HG03575 (cell line): ENCODE results near the gene SRGAP1.
"Not testable (repeated sequence)": the region's sequence is repeated elsewhere in the genome, so short reads cannot be mapped to it uniquely, and the experiment has no call there.

ENCODE experiments used
- ATAC-seq: cut with Tn5 transposase; IDR thresholded peaks from one replicate; pipeline ENCODE4 v1.9.1; 2021; ENCODE audit not compliant: unreplicated experiment, insufficient number of reproducible peaks, low FRiP score; ENCODE audit errors: extremely low read depth

The SRGAP1 gene

DNA sequence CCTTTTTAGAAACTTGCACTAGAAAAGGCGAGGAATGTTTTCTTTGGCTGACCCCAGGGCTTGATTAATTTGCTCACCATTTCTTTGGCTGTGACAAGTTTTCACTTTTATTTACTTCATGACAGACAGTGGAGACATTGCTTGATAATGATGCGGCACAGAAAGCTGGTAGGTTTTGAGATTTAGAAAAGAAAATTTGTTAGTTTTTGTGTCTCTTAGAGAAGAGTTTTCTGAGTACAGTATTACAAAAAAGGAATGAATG, 18.4 kb downstream of the SRGAP1 start:
- ATAC-seq, result no peak

DNA sequence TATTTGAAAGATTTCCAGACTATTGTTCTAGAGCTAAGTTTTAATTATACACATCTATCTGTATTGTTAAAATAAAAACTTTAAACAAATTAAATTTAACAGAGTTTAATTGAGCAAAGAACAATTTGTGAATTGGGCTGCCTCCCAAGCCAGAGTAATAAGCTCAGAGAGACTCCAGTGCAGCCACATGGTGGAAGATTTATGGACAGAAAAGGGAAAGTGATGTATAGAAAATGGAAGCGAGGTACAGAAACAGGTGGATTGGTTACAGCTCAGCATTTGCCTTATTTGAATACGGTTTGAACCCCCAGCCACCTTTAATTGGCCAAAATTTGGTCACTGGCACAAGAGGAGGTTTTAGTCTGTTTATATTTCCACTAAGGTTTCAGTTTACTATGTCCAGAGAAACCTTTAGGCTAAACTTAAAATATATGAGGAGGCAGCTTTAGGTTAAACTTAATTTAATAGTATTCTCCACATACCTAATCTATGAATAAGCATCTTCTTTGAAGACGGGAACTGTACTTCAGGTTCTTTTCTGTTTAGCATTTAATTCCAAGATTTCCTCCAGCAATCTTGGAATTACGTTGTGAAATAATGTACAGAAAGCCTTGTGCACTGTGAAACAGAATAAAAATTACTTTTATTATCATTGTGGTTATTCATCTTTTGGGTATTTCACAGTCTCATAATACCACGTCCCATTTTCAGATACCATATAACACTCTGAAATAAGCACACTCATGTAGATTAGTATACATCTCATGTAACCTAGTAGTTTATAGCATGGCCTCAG, 19.4 kb downstream of the SRGAP1 start:
- no peak for ATAC-seq

DNA sequence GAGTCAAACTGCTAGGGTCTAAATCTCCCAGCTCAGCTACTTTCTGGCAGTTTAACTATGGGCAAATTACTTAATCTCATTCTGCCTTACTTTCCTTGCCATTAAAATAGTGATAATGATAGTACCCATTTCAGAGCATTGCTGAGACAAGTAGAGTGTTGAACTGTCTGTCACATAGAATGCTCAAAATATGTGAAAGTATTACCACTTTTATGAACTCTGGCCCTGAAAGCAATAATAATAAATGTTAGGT, 19.9 kb downstream of the SRGAP1 start:
- ATAC-seq, result no peak

DNA sequence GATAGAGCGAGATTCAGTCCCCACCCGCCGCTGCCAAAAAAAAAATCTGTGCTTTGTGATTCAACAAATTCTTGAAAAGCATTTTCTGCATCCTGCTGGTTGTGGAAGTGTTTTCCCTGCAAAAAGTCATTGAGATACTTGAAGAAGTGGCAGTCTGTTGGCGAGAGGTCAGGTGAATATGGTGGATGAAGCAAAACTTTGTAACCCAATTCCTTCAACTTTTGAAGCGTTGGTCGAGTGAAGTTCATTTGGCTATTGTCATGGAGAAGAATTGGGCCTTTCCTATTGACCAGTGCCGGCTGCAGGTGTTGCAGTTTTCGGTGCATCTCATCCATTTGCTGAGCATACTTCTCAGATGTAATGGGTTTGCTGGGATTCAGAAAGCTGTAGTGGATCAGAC, 20.9 kb downstream of the SRGAP1 start:
- ATAC-seq, result no peak

DNA sequence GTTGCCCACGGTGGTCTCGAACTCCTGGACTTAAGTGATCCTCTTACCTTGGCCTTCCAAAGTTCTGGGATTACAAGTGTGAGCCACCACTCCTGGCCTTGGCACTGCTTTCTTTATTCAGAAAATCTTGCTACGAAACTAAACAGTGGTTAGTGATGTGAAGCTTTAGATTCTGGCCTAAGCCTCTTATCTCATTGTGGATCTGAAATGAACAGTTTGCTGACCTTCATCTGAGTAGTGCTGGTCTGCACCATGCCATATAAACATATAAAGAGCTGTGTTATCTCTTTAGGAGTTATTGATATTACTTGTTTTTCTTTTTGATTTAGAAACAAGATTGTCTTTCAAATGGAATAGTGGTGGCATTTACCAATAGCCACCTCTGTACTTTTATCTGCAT, 22.6 kb downstream of the SRGAP1 start:
- no peak for ATAC-seq

DNA sequence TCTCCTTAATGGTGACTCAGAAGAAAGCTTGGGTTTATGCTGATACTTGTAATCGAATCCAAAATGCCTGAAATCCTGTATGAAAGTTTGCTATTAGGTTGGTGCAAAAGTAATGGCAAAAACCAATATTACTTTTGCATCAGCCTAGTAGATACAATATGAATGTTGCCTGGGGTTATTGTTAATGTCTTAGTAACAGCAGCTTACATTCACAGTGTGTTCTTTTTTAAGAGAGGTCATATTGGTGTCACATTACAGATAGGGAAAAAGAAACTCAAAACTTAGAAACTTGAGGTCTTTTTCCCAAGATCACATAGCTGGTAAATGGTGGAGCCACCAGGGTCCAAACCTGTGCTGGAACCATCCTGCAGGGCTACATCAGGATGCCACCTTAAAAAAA, 25.2 kb downstream of the SRGAP1 start:
- no peak for ATAC-seq

DNA sequence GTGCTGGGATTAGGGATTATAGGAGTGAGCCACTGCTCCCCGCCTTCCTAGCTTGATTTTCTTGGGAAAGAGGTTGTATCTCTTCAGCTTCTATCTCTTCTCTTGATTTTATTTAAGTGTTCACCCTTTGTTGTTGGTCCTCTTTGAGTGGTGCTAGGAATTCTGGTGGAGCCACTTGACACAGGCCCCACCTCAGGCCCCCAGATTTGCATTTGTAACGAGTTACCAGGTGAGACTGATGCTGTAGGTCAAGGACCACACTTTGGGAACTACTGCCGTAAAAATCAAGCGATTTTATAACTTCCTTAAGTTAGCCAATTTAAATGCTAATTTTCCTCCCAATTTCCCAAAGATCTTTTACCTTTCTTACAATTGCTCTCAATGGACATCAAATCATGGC, 26.3 kb downstream of the SRGAP1 start:
- no peak for ATAC-seq

DNA sequence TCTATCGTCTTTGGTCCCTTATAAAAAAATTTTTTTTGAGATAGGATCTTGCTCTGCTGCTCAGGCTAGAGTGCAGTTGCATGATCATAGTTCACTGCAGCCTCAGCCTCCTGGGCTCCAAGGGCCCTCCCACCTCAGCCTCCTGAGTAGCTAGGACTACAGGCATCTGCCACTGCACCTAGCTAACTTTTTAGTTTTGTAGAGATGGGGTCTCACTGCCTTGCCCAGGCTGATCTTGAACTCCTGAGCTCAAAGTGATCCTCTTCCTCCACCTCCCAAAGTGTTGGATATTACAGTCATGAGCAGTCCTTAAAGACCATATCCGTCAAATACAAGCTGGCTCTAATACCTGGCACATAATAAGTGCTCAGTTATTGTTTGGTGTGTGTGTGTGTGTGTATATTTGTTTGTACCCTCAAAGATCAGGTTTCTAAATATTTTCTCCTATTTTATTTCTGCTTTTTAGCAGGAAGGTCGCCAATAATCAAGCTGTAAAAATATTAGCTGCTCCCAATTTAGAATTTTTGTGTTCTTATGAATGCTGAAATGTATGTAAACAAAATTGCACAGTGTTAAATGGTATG, 30.5 kb downstream of the SRGAP1 start:
- ATAC-seq, result no peak

DNA sequence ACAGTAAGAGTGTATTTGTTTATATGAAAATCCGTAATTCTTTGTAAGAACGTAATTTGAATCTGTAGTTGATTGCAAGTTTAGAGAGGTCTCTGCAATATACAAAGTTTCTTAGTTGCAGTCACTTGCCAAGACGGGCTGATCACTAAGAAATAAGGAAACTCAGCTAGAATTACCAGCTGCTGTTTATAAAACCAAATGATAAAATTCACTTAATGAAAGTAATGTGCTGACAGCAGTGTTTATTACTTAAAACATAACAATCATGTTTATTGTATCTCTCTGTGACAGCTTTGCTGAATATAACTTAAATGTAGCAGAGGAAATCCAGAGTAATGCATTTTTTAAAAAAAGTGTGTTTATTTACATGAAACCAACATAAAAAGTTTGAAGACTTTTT, 31.2 kb downstream of the SRGAP1 start:
- no peak for ATAC-seq

DNA sequence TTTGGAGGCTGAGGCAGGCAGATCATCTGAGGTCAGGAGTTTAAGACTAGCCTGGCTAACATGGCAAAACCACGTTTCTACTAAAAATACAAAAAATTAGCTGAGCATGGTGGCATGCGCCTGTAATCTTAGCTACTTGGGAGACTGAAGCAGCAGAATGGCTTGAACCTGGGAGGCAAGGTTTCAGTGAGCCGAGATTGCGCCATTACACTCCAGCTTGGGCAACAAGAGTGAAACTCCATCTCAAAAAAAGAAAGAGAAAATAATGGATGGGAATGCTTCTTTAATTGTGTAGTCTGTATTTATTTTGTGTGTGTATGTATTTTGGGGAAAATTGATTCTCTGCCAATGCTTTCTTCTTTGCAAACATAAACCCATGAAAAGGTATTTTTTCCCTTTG, 32.5 kb downstream of the SRGAP1 start:
- ATAC-seq, result no peak

DNA sequence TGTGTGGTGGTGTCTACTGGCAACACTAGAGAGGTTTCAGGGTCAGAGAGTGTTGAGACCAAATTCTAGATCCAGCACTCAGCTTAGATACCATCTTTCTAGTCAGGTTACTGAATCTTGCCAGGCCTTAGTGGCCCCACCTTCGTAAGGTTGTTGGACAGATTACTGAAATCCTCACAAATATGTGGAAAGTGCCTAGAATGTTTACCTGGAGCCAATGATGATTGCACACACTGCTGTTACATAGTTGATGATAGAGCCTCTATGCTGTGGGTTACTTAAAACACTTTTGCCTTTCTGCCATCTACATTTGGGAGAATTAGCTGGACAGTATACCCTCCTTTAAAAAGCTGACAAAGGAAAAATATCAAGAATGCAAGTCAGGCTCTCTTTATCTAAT, 33.2 kb downstream of the SRGAP1 start:
- ATAC-seq, result no peak

DNA sequence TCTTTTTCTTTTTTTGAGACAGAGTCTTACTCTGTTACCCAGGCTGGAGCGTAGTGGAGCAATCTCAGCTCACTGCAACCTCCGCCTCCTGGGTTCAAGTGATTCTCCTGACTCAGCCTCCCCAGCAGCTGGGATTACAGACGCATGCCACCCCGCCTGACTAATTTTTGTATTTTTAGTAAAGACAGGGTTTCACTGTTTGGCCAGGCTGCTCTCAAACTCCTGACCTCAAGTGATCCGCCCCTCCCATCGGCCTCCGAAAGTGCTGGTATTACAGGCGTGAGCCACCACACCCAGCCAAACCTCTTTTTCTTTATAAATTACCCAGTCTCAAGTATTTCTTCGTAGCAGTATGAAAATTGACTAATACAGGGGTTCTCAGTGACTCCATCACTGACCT, 35.7 kb downstream of the SRGAP1 start:
- ATAC-seq, result not testable (repeated sequence)

DNA sequence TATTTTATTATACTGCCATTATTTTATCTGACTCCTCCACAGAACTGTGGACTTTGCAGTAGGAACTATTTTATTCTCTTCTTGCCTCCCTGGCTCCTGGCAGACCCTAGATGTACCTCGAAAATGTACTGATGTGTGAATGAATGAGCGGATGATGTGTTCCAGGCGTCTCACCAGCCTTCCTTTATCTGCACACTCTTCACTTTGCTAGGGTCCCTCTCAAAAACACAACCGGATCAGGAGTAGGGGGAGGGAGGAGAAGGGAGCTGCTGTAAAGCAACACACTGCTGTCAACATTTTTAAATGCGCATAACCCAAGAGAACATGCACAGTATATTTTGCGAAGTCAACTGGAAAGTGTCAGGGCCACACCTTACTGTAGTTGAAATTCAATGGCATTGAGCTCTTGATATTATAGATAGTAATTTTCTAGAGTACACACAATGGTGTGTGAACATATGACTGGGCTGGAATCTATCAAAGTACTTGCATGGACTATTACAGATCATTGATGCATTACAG, 36.3 kb downstream of the SRGAP1 start:
- no peak for ATAC-seq

DNA sequence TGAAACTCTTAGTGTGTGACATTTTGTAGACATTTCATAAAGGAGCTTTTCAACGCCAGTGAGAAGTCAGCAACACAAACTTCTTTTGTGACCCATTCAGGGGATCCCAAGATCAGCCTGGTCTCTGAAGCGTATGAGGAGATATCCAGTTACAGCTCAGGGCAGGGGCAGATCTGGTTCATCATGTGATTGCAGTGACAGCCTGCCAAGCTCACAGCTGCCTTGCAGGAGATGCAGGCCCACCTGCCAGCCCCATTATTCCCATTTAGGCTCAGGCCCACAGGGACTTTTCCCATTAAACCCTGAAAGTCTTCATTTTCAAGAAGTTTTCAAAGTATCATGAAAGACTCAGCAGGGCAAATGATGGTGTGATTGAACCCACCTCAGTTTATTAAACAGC, 38.3 kb downstream of the SRGAP1 start:
- ATAC-seq, result no peak

DNA sequence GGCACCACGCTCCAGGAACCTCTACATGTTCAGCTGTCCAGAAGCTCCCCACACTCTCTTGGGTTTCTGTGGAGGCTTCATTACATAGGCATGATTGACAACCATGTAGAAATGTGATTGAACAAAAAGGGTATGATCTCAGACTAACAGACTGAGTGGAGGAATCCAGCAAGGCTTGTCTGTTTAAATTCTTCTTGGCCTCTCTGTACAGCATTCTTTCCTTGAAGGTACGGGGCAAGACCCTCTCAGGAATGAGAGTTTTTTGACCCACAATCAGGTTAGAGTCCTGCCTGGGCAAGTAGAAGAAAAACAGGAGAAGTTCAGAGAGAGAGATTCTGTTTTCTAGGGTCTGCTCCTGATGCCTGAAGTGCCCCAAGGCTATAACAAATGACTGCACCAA, 40.9 kb downstream of the SRGAP1 start:
- no peak for ATAC-seq

DNA sequence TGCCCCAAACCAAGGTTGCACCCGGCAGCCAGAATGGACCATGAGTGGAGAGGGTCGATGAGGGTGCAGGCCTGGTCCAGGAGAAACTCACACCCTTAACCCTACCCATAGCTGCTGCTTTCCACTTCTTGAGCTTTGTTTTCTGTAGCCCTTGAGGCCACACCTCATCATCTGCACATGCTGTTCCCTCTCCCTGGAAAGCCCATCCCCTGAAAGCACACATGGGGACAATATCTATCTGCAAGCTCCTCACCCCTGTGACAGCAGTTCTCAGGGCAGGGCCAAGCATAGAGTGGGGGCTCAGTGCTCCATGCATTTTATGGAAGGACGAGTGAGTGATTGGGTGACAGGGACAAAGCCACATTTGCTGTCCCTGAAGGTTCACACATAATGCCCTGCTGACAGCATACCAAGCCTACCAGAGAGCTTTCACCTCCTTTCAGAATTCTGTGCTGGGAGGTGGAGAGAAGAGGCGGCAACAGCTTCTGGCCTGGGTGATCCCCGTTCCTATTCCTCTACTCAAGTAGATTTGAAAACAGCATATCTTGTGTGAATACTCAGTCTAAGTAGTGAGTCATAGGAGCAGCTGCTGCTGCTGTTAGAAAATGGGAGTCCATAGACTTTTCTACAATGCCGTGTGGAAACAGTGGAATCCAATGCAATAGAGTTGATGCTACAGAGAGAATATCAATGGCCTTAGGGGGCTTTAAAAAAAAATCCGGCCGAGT, 44.6 kb downstream of the SRGAP1 start:
- ATAC-seq, result no peak

DNA sequence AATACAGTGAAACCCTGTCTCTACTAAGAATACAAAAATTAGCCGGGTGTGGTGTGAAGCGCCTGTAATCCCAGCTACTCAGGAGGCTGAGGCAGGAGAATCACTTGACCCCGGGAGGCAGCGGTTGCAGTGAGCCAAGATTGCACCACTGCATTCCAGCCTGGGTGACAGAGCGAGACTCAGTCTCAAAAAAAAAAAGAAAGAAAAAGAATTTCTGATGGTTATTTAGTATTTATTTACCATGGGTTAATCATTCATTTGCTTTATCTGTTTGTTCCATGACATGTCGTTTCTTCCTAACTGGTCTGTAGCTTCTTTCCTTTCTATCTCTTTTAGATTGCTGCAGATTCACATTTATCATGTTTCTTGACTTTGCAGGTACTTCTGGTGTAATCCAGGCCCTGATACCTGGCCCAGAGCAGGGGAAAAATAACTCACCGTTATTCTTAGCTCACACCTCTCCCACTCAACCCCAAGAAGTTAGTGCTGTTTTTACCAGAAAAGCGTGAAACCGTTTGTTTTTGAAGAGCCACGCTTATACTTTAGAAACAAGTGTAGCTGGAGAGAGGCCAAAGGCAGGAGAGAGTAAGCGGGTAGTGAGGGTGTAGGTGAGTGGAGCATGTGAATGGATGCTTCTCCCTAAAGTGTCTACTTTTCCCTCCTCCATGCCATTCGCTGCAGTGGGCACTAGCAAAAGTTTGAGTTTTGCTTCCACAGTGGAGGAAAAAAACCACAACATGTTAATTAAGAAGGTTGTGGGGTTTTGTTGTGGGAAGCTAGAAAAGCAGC, 45.4 kb downstream of the SRGAP1 start:
- no peak for ATAC-seq

DNA sequence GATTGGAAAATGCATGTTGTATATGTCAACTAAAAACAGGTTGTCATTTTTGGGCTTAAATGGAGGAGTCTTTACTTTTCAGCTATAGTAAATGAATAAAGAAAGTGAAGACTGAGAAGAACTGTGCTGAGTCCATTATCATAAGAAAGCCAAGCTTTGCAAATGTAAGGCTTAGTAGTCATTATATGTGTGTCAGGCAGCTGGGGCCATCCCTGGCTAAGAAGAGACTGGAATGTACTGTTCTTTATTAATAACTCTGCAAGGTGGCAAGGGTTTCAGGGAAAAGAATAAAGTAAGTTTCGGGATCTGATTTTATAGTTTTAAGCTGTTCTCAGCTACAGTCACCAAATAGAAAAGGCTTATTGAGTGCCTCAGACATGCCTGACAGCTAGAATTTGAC, 48.7 kb downstream of the SRGAP1 start:
- no peak for ATAC-seq

DNA sequence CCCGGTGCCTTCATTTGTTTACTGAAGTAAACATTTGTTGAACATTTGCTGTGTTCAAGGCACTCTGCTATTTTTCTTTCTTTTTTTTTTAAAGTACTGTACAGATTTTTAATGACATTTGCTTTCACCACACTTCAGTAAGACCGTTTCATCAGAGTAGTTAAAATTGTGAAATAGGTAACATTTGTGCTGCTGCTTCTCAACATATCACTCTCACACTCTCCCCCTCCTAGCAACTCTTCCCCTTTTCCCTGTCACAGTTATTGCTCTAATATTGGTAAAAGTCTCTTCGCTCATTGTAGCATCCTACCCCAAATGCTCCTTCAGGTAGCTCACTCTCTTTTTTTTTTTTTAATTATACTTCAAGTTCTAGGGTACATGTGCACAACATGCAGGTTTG, 49.6 kb downstream of the SRGAP1 start:
- ATAC-seq, result no peak

DNA sequence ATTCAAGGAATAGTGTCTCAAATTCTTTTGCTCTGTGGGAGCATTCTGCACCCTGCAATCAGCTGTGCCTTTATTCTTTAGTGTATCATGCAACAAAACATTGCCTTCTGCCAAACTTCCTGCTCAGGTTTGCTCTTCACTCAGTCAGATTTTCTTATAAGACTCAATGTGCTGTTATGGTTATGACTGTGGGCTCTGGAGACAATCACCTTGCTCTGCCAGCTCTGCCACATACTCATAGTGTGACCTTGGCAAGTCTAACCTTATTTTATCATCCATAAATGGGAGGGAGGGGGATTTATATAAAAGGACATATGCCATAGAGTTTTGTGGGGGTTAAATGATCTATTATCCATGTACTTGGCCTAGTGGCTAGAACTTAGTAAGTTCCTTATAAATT, 51.3 kb downstream of the SRGAP1 start:
- no peak for ATAC-seq
